Karpas-422 (cell line): ENCODE data around the gene COL4A2. TPM values are rescaled to one million over a fixed set of nuclear protein-coding genes. Genes with fewer than 3 reads are reported as not detected.
A peak's percentile ranks its signal among the peaks of the same experiment; 100 is the strongest.

ENCODE experiments used
- DNase-seq: peaks from one replicate; pipeline ENCODE4 v3.0.0-alpha.2; 2015
- H2AFZ ChIP-seq: fragments of 200-600 bp; sonication (generic); 2 replicates; pipeline ENCODE4 v1.6.1; 2014; ENCODE audit warnings: antibody characterized with exemption, low read length, mixed read lengths
- H3K27ac ChIP-seq: fragments of 200-600 bp; sonication (generic); 2 replicates; pipeline ENCODE4 v1.5.1; 2014; ENCODE audit warnings: mild to moderate bottlenecking, low read length, moderate library complexity
- H3K27me3 ChIP-seq: fragments of 200-600 bp; sonication (generic); 2 replicates; pipeline ENCODE4 v1.6.1; 2014; ENCODE audit warnings: low read length, mixed read lengths
- H3K36me3 ChIP-seq: fragments of 200-600 bp; sonication (generic); 2 replicates; pipeline ENCODE4 v1.6.1; 2014; ENCODE audit warnings: low read length, mixed read lengths; ENCODE audit not compliant: insufficient read depth
- H3K4me1 ChIP-seq: fragments of 200-600 bp; sonication (generic); 2 replicates; pipeline ENCODE4 v1.6.1; 2014; ENCODE audit warnings: mild to moderate bottlenecking, low read length, mixed read lengths
- H3K4me2 ChIP-seq: fragments of 200-600 bp; sonication (generic); 2 replicates; pipeline ENCODE4 v1.6.1; 2014; ENCODE audit warnings: low read length, low read depth, mild to moderate bottlenecking; ENCODE audit not compliant: poor library complexity, severe bottlenecking
- H3K4me3 ChIP-seq: fragments of 200-600 bp; sonication (generic); 2 replicates; pipeline ENCODE4 v1.5.1; 2014; ENCODE audit warnings: mild to moderate bottlenecking, antibody characterized with exemption, low read length, mixed read lengths
- H3K79me2 ChIP-seq: fragments of 200-600 bp; sonication (generic); 2 replicates; pipeline ENCODE4 v1.6.1; 2014; ENCODE audit warnings: mild to moderate bottlenecking, low read length, mixed read lengths
- H3K9ac ChIP-seq: fragments of 200-600 bp; sonication (generic); 2 replicates; pipeline ENCODE4 v1.6.0; 2014; ENCODE audit warnings: low read length
- H3K9me2 ChIP-seq: fragments of 200-600 bp; sonication (generic), shearing (Covaris generic); replicated peaks from 2 replicates; pipeline ENCODE4 v1.6.0; 2014; ENCODE audit warnings: mild to moderate bottlenecking, low read length, moderate library complexity; ENCODE audit not compliant: insufficient read depth
- H3K9me3 ChIP-seq: fragments of 300-700, 200-600 bp; sonication (generic); 2 replicates; pipeline ENCODE4 v1.6.1; 2014; ENCODE audit warnings: low read length, mixed read lengths
- H4K20me1 ChIP-seq: fragments of 200-600 bp; sonication (generic); 2 replicates; pipeline ENCODE4 v1.6.1; 2014; ENCODE audit warnings: mild to moderate bottlenecking, antibody characterized with exemption, low read length, low read depth; ENCODE audit not compliant: insufficient read depth
- total RNA-seq: library from RNA; depleted of rRNA; stranded (reverse); fragments of >200 nt; shearing (Covaris generic); gene quantifications from 2 replicates; pipeline ENCODE4 v1.2.3, GENCODE V29; 2014; ENCODE audit warnings: low replicate concordance

The COL4A2 gene
- total RNA-seq, 1 experiment from 2014 or later = not detected

DNA sequence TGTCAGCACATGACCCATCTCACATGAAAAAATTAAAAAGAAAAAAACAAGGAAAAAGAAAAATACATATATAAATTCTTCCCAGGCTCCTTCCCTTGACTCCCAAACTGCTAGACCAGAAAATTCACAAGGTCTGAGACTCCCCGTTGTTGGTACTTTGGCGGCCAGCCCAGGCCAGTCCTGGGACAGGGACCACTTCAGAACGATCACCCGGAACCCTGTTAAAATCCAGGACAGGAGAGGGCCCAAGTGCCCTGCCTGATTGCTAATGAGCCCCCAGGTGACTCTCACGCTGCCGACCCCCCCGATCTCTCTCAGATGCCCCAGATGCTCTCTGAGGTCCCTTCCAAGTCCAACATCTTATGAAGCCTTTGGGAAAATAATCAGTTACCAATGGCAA is 107.2 kb downstream of the COL4A2 start:
- no peaks in the 10 kb centered on the region for H3K36me3 ChIP-seq
- no peaks in the 10 kb centered on the region for H3K9me2 ChIP-seq
- no peak overlapping the region for H3K4me2 ChIP-seq
- no peak for DNase-seq
- no peaks in the 10 kb centered on the region for H3K9me3 ChIP-seq
- no peaks in the 10 kb centered on the region for H3K27me3 ChIP-seq
- H3K9ac ChIP-seq = no peak overlapping the region
- no peak overlapping the region for H3K4me3 ChIP-seq
- H3K4me1 ChIP-seq = no peaks in the 10 kb centered on the region
- no peak overlapping the region for H3K27ac ChIP-seq
- H4K20me1 ChIP-seq = no peaks in the 10 kb centered on the region
- H3K79me2 ChIP-seq = no peaks in the 10 kb centered on the region
- no peak overlapping the region for H2AFZ ChIP-seq

DNA sequence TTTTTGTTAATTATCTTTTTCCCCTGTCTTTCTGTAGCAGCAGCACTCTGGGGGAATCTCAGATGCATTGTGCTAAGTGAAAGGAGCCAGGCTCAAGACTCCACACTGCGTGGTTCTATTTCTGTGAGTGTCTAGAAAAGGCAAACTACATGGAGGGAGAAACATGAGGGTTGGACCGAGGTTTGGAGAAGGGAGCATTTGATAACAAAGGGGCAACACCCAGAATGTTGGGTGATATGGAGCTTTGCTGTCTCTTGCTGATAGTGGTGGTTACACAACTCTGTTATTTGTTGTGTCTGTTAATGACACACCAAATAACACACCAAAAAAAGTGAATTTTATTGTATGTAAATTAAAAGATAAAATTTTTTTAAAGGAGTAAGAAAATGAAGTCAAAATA is 107.8 kb downstream of the COL4A2 start:
- H3K4me2 ChIP-seq = no peak overlapping the region

DNA sequence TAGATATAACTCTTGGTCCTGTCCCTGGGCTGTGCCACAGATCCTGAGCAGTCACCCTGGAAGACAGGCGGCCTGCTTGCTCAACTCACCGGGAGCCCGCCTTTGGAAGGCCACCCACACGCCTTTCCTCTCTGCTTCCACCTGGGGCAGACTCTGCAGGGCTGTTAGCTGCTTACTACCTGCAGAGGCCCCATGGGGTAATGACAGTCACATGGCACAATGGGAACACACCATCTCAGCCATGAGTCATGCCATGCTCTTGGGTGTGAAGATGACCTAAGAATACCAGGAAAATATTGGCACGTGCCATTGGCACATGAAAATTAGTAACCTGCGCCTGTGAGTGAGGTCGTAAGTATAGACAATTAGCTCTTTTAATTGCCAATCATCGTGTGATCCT is 108.6 kb downstream of the COL4A2 start:
- Histone ChIP-seq H4K20me1 (no peaks in the 10 kb centered on the region), H3K27ac (no peak overlapping the region), H3K4me1 (no peaks in the 10 kb centered on the region), H3K9me3 (no peaks in the 10 kb centered on the region), H3K9ac (no peak overlapping the region), H3K4me3 (no peak overlapping the region), H3K36me3 (no peaks in the 10 kb centered on the region), H3K9me2 (no peaks in the 10 kb centered on the region), H3K27me3 (no peaks in the 10 kb centered on the region), H3K4me2 (no peak overlapping the region), H3K79me2 (no peaks in the 10 kb centered on the region), H2AFZ (no peak overlapping the region)
- peak; percentile 43 for DNase-seq

More for the DNA sequence above, 107.8 kb downstream of the COL4A2 start:
- no peaks in the 10 kb centered on the region for H3K36me3 ChIP-seq
- H3K79me2 ChIP-seq = no peaks in the 10 kb centered on the region
- H3K9ac ChIP-seq = no peak overlapping the region
- H3K9me2 ChIP-seq = no peaks in the 10 kb centered on the region
- H3K4me3 ChIP-seq = no peak overlapping the region
- H3K9me3 ChIP-seq = no peaks in the 10 kb centered on the region
- H3K27me3 ChIP-seq = no peaks in the 10 kb centered on the region
- no peak for DNase-seq
- H2AFZ ChIP-seq = no peak overlapping the region
- no peak overlapping the region for H3K27ac ChIP-seq
- H4K20me1 ChIP-seq = no peaks in the 10 kb centered on the region
- H3K4me1 ChIP-seq = no peaks in the 10 kb centered on the region

DNA sequence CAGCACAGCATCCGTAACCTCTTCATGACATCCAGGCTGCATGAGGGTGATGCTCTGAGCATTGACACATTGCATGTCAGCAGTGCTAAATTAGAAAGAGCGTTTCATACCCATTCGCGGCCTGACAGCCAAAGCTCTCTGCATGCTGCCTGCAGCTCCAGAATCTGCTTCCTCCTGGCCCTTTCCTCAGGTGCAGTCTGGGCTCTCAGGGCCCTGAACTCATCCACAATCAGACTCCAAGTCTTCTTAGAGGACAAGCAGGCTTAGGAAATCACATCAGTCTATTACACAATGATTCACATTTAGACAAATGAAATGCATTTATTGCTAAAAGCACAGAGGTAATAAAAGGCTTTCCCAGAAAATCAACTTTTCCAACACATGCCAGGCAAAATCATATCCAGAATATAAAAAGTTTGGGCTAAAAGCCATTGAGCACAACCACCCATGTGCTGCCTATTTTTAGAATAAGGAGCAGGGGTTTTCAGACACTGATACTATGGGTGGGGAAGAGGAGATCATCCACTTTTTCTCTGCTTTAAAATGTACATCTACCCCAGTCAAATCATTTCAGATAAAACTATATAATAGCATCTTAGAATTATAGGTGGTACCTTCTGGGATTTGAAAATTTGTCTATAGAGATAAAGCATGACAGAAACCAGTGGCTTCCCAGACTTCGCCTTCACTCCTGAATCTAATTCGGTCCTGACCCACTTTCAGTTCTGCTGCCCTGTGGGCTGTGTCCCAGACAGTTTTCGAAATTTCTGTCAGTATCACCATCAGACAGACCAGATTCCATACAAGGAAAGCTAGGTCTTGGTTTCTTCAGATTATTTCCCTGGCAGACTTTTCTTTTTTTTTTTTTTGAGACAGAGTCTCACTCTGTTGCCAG is 109.3 kb downstream of the COL4A2 start:
- DNase-seq = no peak
- H3K9me2 ChIP-seq = no peaks in the 10 kb centered on the region
- H3K9ac ChIP-seq = no peak overlapping the region
- H3K27me3 ChIP-seq = no peaks in the 10 kb centered on the region
- H3K36me3 ChIP-seq = no peaks in the 10 kb centered on the region
- H3K4me1 ChIP-seq = no peaks in the 10 kb centered on the region
- H3K9me3 ChIP-seq = no peaks in the 10 kb centered on the region
- H3K79me2 ChIP-seq = no peaks in the 10 kb centered on the region
- H3K4me3 ChIP-seq = no peak overlapping the region
- no peak overlapping the region for H3K27ac ChIP-seq
- no peak overlapping the region for H3K4me2 ChIP-seq
- no peak overlapping the region for H2AFZ ChIP-seq
- no peaks in the 10 kb centered on the region for H4K20me1 ChIP-seq

DNA sequence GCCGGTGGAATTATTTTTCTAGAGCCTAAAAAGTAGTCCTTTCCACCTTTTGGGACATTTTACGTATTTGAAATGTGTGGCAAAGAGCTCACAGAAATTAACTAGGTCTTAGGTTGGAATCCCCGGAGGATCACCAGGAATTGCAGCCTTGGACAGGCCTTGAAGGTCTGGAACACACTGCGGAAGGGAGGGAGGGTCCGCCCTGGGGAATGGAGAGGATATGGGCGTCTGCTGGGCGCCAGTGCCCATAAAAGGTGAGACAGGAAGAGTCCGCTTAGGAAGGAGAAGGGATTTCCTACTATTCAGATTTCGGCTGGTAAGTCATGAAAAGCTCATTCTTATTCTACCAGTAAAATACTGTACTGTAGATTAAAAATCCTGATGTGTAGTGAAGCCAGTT is 111.9 kb downstream of the COL4A2 start:
- Histone ChIP-seq H3K36me3 (no peaks in the 10 kb centered on the region), H3K4me3 (no peak overlapping the region), H3K27me3 (no peaks in the 10 kb centered on the region), H3K9ac (no peak overlapping the region), H3K27ac (no peak overlapping the region), H2AFZ (no peak overlapping the region), H4K20me1 (no peaks in the 10 kb centered on the region), H3K4me2 (no peak overlapping the region), H3K9me2 (no peaks in the 10 kb centered on the region), H3K4me1 (no peaks in the 10 kb centered on the region), H3K79me2 (no peaks in the 10 kb centered on the region), H3K9me3 (no peaks in the 10 kb centered on the region)
- DNase-seq = no peak

DNA sequence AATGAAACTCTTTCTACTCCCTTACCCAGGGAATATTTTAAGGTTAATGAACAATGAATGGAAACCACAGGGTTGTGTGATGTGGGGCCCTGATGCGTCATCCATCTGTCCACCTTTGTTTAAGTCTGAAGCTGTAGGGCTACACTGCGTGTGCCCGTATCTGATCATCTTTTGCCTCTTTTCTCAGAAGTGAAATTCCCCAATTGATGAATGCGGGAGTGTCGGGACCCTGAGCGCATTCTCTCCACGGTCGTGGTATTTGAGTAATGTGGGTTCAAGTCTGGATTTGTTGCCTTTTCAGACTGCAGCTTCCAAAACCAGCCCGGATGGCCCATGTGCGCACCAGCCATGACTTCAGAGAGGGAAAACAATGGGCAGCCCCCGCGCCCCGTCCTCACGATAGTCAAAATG is 112.3 kb downstream of the COL4A2 start:
- Histone ChIP-seq H3K36me3 (no peaks in the 10 kb centered on the region), H3K9ac (no peak overlapping the region), H3K27me3 (no peaks in the 10 kb centered on the region), H3K9me3 (no peaks in the 10 kb centered on the region), H3K9me2 (no peaks in the 10 kb centered on the region), H3K79me2 (no peaks in the 10 kb centered on the region), H4K20me1 (no peaks in the 10 kb centered on the region), H3K4me1 (no peaks in the 10 kb centered on the region), H3K27ac (no peak overlapping the region), H3K4me2 (no peak overlapping the region), H3K4me3 (no peak overlapping the region), H2AFZ (no peak overlapping the region)
- no peak for DNase-seq

DNA sequence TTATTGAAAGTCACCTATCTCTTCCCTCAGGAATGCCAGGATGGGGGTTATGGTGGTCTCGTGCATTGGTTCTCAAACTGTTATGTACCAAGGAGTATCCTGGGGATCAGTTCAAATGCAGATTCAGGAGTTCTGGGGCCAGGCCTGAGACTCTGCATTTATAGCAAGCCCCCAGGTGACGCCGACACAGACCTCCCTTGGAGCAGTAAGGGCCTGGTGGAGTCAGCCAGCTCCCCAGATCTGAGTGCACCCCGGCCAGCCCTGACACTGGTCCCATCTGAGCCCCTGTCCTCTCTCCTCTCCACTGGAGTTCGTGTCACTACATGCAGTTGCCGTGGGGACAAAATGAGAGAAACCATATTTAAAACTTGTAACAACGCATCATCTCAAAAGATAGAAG is 112.9 kb downstream of the COL4A2 start:
- H3K4me2 ChIP-seq = no peak overlapping the region
- H3K9ac ChIP-seq = no peak overlapping the region

DNA sequence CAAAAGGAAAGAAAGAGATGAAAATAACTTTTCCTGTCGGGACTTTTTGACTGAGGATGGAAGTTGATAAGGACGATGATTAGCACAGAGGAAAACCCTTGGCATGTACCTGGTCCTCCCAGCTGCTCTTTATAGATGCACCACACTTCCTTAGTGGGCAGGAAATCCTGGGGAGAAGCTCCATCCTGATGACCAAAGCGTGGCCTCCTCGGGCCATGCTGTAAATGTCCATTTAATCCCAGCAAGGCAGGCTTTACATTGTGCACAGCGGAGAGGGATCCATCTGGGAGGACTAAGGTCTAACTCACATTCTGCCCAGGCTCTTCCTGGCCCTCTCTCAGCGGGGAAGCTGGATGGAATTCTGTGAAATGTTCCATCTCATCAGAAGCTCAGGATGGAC is 113.5 kb downstream of the COL4A2 start:
- no peaks in the 10 kb centered on the region for H3K9me3 ChIP-seq
- H3K4me3 ChIP-seq = no peak overlapping the region
- H3K79me2 ChIP-seq = no peaks in the 10 kb centered on the region
- H2AFZ ChIP-seq = no peak overlapping the region
- H3K9me2 ChIP-seq = no peaks in the 10 kb centered on the region
- no peaks in the 10 kb centered on the region for H3K36me3 ChIP-seq
- no peak overlapping the region for H3K4me2 ChIP-seq
- H3K27me3 ChIP-seq = no peaks in the 10 kb centered on the region
- H3K4me1 ChIP-seq = no peaks in the 10 kb centered on the region
- no peak overlapping the region for H3K9ac ChIP-seq
- H3K27ac ChIP-seq = no peak overlapping the region
- no peaks in the 10 kb centered on the region for H4K20me1 ChIP-seq
- no peak for DNase-seq

More for the DNA sequence above, 112.9 kb downstream of the COL4A2 start:
- Histone ChIP-seq H3K27ac (no peak overlapping the region), H3K79me2 (no peaks in the 10 kb centered on the region), H3K9me3 (no peaks in the 10 kb centered on the region), H2AFZ (no peak overlapping the region), H3K36me3 (no peaks in the 10 kb centered on the region), H3K9me2 (no peaks in the 10 kb centered on the region), H3K4me1 (no peaks in the 10 kb centered on the region), H4K20me1 (no peaks in the 10 kb centered on the region), H3K27me3 (no peaks in the 10 kb centered on the region), H3K4me3 (no peak overlapping the region)
- no peak for DNase-seq
